Activated B cell treated with CpG ODN at 0.5 μM for 24 hours (primary cell): Measurements from ENCODE around the gene STK35. TPM values are rescaled to one million over a fixed set of nuclear protein-coding genes. Genes with fewer than 3 reads are reported as not detected.

Source experiments
- ATAC-seq: fragments of 200-7000 bp; cut with Tn5 transposase; one replicate; pipeline ENCODE4 v1.10.0; 2021; ENCODE audit warnings: low read depth, mild to moderate bottlenecking, moderate library complexity
- CTCF ChIA-PET: fragments of 350-600 bp; sonication (Branson Sonifier 250); formaldehyde crosslinking; loops from one replicate; lab custom pipeline; 2021; ENCODE audit warnings: antibody characterized with exemption; lab: Charles Lee
- POLR2A ChIA-PET: fragments of 350-600 bp; sonication (Branson Sonifier 250); formaldehyde crosslinking; loops from one replicate; lab custom pipeline; 2021; ENCODE audit warnings: antibody characterized with exemption; lab: Charles Lee
- DNase-seq: peaks from one replicate; pipeline ENCODE4 v3.0.0; 2022
- H3K27ac Mint-ChIP-seq: one replicate; pipeline ENCODE4 v1.8.0; 2020; ENCODE audit warnings: mixed read lengths
- H3K27me3 Mint-ChIP-seq: one replicate; pipeline ENCODE4 v1.8.0; 2021; ENCODE audit warnings: mixed read lengths
- H3K36me3 Mint-ChIP-seq: one replicate; pipeline ENCODE4 v1.8.0; 2021; ENCODE audit warnings: low read depth, mixed read lengths
- H3K4me1 Mint-ChIP-seq: one replicate; pipeline ENCODE4 v1.8.0; 2021; ENCODE audit warnings: mixed read lengths
- H3K4me3 Mint-ChIP-seq: one replicate; pipeline ENCODE4 v1.8.0; 2020; ENCODE audit warnings: mild to moderate bottlenecking, mixed read lengths
- H3K9me3 Mint-ChIP-seq: one replicate; pipeline ENCODE4 v1.8.0; 2020; ENCODE audit warnings: mixed read lengths
- intact Hi-C: fragments of 100-400 bp; cut with micrococcal nuclease; formaldehyde crosslinking; loops from one replicate; pipeline ENCODE4 v1.15.1; 2024
- total RNA-seq: library from RNA; stranded (reverse); gene quantifications from 2 replicates; pipeline ENCODE4 v1.2.3, GENCODE V29; 2022
- TF ChIP-seq, protein P1 (sequence below): fragments of 200-600 bp; IDR thresholded peaks from one replicate; pipeline ENCODE4 v1.8.0; 2022; ENCODE audit warnings: antibody characterized with exemption, mild to moderate bottlenecking

Gene STK35
- total RNA-seq, 1 donor from 2014 or later: 17.6 TPM

- Mint-ChIP-seq H3K9me3 (no peaks in the 10 kb centered on the region), H3K36me3 (peaks cover 41% of the 10 kb centered on the region), H3K27me3 (no peaks in the 10 kb centered on the region), H3K27ac (no peak overlapping the region), H3K4me3 (no peak overlapping the region), H3K4me1 (peaks cover 5% of the 10 kb centered on the region)
- TF ChIP-seq, protein P1, sequence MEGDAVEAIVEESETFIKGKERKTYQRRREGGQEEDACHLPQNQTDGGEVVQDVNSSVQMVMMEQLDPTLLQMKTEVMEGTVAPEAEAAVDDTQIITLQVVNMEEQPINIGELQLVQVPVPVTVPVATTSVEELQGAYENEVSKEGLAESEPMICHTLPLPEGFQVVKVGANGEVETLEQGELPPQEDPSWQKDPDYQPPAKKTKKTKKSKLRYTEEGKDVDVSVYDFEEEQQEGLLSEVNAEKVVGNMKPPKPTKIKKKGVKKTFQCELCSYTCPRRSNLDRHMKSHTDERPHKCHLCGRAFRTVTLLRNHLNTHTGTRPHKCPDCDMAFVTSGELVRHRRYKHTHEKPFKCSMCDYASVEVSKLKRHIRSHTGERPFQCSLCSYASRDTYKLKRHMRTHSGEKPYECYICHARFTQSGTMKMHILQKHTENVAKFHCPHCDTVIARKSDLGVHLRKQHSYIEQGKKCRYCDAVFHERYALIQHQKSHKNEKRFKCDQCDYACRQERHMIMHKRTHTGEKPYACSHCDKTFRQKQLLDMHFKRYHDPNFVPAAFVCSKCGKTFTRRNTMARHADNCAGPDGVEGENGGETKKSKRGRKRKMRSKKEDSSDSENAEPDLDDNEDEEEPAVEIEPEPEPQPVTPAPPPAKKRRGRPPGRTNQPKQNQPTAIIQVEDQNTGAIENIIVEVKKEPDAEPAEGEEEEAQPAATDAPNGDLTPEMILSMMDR: no peak
- DNase-seq (no peak), ATAC-seq (no peak)
- ChIA-PET POLR2A (no interaction called here), CTCF (no interaction called here)
- intact Hi-C loops: no loop called here
These were observed 37.6 kb downstream of the STK35 start for GRCh38 chr20:2139250-2139649.

- no peak overlapping the region for H3K4me3 Mint-ChIP-seq
- H3K27me3 Mint-ChIP-seq: no peaks in the 10 kb centered on the region
- H3K36me3 Mint-ChIP-seq: peaks cover 45% of the 10 kb centered on the region
- TF ChIP-seq, protein P1: no peak
- DNase-seq (no peak), ATAC-seq (no peak)
- H3K4me1 Mint-ChIP-seq: peaks cover 5% of the 10 kb centered on the region
- POLR2A ChIA-PET: no interaction called here
- CTCF ChIA-PET: no interaction called here
- intact Hi-C loops: no loop called here
- no peaks in the 10 kb centered on the region for H3K9me3 Mint-ChIP-seq
- H3K27ac Mint-ChIP-seq: no peak overlapping the region
These were observed 38.1 kb downstream of the STK35 start for GRCh38 chr20:2139736-2140135.

GRCh38 chr20:2140561-2140960 lies 38.9 kb downstream of the STK35 start:
- DNase-seq (no peak), ATAC-seq (no peak)
- intact Hi-C loops: no loop called here
- ChIA-PET CTCF (no interaction called here), POLR2A (no interaction called here)
- Mint-ChIP-seq H3K27ac (no peak overlapping the region), H3K4me1 (peaks cover 5% of the 10 kb centered on the region), H3K4me3 (no peak overlapping the region), H3K27me3 (no peaks in the 10 kb centered on the region), H3K36me3 (peaks cover 53% of the 10 kb centered on the region), H3K9me3 (no peaks in the 10 kb centered on the region)
- TF ChIP-seq, protein P1: no peak

GRCh38 chr20:2141600-2142575 lies 40.3 kb downstream of the STK35 start:
- ChIA-PET POLR2A (interaction anchor here (0.6 kb wide), 1 partner anchor 1907 kb away, joined by 3 read pairs; no protein-coding TSS in a partner anchor), CTCF (no interaction called here)
- Mint-ChIP-seq H3K27me3 (no peaks in the 10 kb centered on the region), H3K4me1 (no peaks in the 10 kb centered on the region), H3K9me3 (no peaks in the 10 kb centered on the region), H3K36me3 (peaks cover 61% of the 10 kb centered on the region), H3K27ac (no peak overlapping the region), H3K4me3 (no peak overlapping the region)
- TF ChIP-seq, protein P1: no peak
- DNase-seq: no peak
- ATAC-seq: no peak
- intact Hi-C loops: no loop called here

- ATAC-seq (no peak), DNase-seq (no peak)
- POLR2A ChIA-PET: interaction anchor here (0.6 kb wide), 1 partner anchor 1906 kb away, joined by 3 read pairs; no protein-coding TSS in a partner anchor
- no peaks in the 10 kb centered on the region for H3K9me3 Mint-ChIP-seq
- intact Hi-C loops: no loop called here
- TF ChIP-seq, protein P1: no peak
- H3K27me3 Mint-ChIP-seq: no peaks in the 10 kb centered on the region
- no peak overlapping the region for H3K27ac Mint-ChIP-seq
- H3K4me3 Mint-ChIP-seq: no peak overlapping the region
- peaks cover 62% of the 10 kb centered on the region for H3K36me3 Mint-ChIP-seq
- CTCF ChIA-PET: no interaction called here
- no peaks in the 10 kb centered on the region for H3K4me1 Mint-ChIP-seq
These were observed 41.0 kb downstream of the STK35 start for GRCh38 chr20:2142649-2143048.
